D341Med (cell line): ENCODE results near the gene PRKAR2B.

ENCODE experiments used
- DNase-seq: peaks from one replicate; pipeline ENCODE4 v3.0.0; 2012; ENCODE audit warnings: low spot score

Gene PRKAR2B

GRCh38 chr7:107044347-107045194 lies at the start of gene PRKAR2B:
PRKAR2B (plus strand) TSS chr7:107044705; CDS start chr7:107044908, 203 bp downstream.
- peak; percentile 94 for DNase-seq

GRCh38 chr7:106994833-106995232 lies 49.7 kb upstream of the PRKAR2B start:
- no peak for DNase-seq

GRCh38 chr7:106997487-106998271 lies 46.8 kb upstream of the PRKAR2B start:
- no peak for DNase-seq

DNA sequence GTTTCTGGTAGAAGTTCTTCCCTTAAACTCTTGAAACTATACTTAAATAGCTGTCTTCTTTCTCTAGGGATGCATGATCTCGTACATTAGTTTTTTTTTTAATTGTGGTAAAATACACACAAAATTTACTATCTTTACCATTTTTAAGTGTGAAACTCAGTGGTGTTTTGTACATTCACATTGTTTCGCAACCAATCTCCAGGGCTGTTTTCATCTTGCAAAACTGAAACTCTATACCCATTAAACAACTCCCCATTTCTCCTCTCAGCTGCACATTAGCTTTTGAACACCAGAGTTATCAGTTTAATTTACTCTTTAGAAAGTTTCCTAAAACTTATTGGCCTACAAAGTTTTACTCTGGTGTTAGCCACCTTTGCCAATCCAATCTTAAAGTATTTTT lies 45.5 kb upstream of the PRKAR2B start:
- DNase-seq = no peak

- DNase-seq = no peak
Observed at GRCh38 chr7:107001490-107001889, 43.0 kb upstream of the PRKAR2B start.

DNA sequence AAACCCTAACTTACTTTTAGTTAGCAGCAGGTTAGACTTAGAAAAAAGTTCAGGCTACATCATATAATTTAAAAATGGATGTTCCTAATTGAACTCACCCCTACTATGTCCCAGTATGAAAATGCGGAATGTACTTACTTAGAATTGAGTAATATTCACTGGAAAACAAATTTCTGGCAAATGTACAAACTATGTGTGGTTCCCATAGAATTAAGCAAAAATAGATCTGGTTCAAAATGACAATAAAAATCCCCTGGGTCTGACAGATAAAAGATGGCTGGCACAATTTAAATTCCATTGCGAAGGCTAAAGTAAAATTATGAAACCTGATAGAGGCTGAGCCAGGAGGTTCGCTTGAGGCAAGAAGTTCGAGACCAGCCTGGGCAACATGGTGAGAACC lies 42.4 kb upstream of the PRKAR2B start:
- DNase-seq = no peak

DNA sequence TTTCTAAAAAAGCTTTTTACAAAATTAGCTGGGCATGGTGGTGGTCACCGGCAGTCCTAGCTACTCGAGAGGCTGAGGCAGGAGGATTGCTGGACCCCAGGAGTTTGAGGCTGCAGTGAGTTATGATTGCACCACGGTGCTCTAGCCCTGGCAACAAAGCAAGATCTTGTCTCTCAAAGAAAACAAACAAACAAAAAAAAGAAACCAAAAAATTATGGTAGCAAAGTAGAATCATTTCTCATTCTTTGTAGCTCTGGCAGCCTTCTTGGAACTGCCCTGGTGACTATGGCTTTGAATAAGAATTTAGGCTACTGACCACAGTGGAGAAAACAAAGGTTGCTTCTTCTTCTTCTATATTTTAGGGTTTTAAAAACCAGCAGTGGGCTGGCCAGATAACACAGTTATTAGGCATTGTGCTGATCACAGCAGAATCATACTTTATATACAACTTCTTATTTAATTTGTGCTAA lies 41.9 kb upstream of the PRKAR2B start:
- no peak for DNase-seq

- DNase-seq = no peak
Observed at GRCh38 chr7:107007007-107007891, 37.3 kb upstream of the PRKAR2B start.

GRCh38 chr7:107007892-107008287 lies 36.6 kb upstream of the PRKAR2B start:
- DNase-seq = no peak

- DNase-seq = no peak
Observed at GRCh38 chr7:107009846-107010203, 34.7 kb upstream of the PRKAR2B start.

DNA sequence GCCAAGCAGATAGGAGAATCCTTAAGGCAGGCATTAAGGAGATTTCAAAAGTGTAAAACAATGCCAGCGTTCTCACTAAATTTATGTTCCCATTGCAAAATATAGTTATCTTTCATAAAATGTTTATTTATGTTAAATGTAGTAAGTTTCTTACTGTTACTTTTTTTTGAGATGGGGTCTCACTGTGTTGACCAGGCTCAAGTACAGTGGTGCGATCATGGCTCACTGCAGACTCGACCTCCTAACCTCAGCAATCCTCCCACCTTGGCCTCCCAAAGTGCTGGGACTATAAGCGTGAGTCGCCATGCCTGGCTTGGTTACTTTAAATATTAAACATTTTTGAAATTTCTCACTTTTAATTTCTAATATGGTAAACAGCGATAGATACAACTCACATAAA lies 31.8 kb upstream of the PRKAR2B start:
- DNase-seq = no peak

DNA sequence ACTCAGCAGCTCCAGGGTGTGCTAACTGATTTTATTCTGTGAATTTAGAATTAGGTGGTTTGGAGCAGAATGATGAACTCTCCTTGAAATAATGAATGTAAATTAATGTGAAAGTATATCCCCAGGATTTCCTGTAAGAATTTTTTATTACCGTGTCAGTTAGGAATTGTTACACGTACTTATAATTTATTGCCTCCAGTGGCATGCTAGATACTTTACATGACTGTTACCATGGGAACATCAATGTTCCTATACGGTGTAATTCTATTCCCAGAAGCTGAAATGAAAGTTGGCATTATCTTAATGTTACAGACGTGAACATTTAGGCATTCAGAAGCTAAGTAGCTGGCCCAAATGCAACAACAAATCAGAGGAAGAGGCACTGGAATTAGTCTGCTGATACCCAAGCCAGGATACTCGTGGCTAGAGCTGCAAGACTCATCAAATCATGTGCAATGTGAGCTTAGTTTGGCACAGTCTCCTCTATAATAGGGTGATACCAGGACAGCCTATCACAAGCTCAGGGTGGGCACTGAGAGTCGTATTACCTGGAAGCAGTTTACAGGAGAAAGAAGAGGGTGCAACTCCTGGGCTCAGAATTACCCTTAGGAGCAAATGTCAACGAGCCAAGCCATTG lies 30.0 kb upstream of the PRKAR2B start:
- DNase-seq = no peak

DNA sequence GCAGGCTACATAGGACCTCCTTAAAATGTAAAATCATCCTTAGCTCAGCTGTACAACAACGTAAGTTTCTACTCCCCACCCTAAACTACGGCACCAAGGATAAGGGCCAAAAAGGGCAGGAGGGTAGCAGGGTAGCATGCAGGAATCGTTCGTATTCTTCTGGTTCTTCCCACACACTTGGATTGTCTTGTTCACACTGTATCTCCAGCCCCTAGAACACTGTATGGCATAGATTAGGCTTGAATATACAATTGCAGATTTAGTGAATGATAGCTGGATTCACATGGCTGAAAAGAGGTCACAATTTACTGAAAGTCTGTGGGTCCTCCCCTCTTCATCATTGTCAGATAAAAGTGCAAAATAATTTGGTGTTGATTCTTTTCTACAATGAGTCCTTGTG lies 28.2 kb upstream of the PRKAR2B start:
- DNase-seq = no peak

- DNase-seq = no peak
Observed at GRCh38 chr7:107017965-107018719, 26.4 kb upstream of the PRKAR2B start.

GRCh38 chr7:107020400-107020799 lies 24.1 kb upstream of the PRKAR2B start:
- no peak for DNase-seq

DNA sequence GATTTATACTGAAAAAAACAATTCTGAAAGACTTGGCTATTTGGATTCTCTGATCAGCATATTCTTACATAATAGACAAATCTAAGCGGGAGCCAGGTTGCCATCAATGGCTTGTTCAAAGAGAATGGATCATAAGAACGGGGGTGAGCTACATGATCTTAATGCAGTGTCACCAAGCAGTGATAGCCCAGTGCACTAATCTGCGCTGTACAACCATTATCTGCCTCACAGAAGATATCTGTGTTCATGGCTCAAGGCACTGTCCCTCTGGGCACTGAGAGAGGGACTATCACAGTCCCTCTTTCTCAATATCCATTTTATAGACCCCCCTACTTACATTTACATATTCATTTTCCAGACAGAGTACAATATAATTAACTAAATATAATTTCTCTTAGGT lies 22.9 kb upstream of the PRKAR2B start:
- DNase-seq = no peak

- DNase-seq = no peak
Observed at GRCh38 chr7:107023522-107024151, 20.9 kb upstream of the PRKAR2B start.

- no peak for DNase-seq
Observed at GRCh38 chr7:107024906-107025305, 19.6 kb upstream of the PRKAR2B start.

- DNase-seq = no peak
Observed at GRCh38 chr7:107025449-107026103, 18.9 kb upstream of the PRKAR2B start.

GRCh38 chr7:107026166-107026565 lies 18.3 kb upstream of the PRKAR2B start:
- no peak for DNase-seq
